Measurements from ENCODE around the gene STXBP5L.

Gene STXBP5L

DNA sequence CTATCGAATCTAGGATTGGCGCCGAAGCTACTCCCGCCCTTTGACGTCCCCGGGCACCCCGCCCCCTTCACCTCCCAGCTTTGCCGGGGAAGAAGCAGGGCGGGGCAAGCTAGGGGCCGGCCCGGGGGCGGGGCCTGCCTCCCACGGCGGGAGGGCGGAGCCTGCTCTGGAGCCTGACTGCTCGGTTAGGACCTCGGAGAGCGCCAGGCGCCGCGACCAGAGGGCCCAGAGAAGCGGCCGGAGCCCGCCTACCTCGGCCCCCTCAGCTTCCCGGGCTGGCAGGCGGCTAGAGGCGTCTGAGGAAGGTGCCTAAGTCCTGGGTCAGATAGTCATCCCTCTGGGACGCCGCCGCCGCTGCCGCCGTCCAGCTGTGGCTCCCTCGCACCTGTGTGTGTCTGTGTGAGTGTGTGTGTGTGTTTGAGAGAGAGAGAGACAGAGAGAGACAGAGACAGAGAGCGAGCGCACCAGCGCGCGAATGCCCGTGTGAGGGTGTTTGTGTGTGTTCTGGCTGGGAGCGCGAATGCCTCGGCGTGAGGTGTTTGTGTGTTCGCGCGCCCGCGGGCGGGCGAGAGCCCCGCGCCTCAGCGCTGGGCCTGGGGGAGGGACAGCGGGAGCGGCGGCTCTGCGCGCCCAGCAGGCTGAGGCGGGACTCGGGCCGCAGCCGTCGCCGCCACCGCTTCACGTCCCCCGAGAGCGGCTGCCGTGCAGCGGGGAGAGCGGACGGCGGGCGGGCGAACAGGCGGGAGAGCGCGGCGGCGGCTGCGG, at the start of gene STXBP5L:
Gene STXBP5L, plus strand, starts transcription at position 176 of the 765 bp plus-strand sequence. CDS start 1,374 bp downstream, outside the sequence.
- H3K27me3 ChIP-seq (replicated peaks; ENCODE audit: control insufficient read depth, insufficient read depth, low read length), result peaks cover 2% of the 10 kb centered on the region; the same call in 1 of the 2 replicates
- TF ChIP-seq, protein P1, sequence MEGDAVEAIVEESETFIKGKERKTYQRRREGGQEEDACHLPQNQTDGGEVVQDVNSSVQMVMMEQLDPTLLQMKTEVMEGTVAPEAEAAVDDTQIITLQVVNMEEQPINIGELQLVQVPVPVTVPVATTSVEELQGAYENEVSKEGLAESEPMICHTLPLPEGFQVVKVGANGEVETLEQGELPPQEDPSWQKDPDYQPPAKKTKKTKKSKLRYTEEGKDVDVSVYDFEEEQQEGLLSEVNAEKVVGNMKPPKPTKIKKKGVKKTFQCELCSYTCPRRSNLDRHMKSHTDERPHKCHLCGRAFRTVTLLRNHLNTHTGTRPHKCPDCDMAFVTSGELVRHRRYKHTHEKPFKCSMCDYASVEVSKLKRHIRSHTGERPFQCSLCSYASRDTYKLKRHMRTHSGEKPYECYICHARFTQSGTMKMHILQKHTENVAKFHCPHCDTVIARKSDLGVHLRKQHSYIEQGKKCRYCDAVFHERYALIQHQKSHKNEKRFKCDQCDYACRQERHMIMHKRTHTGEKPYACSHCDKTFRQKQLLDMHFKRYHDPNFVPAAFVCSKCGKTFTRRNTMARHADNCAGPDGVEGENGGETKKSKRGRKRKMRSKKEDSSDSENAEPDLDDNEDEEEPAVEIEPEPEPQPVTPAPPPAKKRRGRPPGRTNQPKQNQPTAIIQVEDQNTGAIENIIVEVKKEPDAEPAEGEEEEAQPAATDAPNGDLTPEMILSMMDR (IDR thresholded peaks at IDR 0.05; ENCODE audit: insufficient read depth, low read length, poor library complexity, severe bottlenecking), result no peak
- H3K36me3 ChIP-seq (ENCODE audit: control insufficient read depth, insufficient read depth, low read length), result no peaks in the 10 kb centered on the region

DNA sequence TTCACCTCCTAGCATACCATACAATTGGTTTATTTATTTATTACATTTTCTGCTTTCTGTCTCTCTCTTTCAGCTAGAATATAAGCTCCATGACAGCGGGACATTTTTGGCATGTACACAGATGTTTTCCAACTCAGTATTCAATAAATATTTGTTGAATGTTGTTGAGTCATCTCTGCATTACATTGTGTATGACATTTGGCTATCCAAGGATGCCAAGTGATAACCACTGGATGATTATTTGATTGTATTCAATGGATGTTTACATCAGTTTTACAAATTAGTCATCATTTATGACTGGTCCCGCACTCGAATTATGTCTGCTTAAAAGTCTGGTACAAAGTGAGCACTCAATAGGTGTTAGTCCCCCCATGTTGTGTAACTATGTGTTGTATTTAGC, 49.5 kb upstream of the STXBP5L start:
- Histone ChIP-seq H3K4me3 (replicated peaks; ENCODE audit: low read depth, low read length) (no peak overlapping the region), H3K36me3 (ENCODE audit: control insufficient read depth, insufficient read depth, low read length) (no peaks in the 10 kb centered on the region), H3K27me3 (replicated peaks; ENCODE audit: control insufficient read depth, insufficient read depth, low read length) (no peaks in the 10 kb centered on the region)
- DNase-seq (ENCODE audit: extremely low read depth, insufficient read length), result no peak
- TF ChIP-seq, protein P1 (IDR thresholded peaks at IDR 0.05; ENCODE audit: insufficient read depth, low read length, poor library complexity, severe bottlenecking), result no peak

More for the DNA sequence above, at the start of gene STXBP5L:
- DNase-seq (ENCODE audit: extremely low read depth, insufficient read length), result peak; percentile 74
- H3K4me3 ChIP-seq (replicated peaks; ENCODE audit: low read depth, low read length), result peak within 1 kb of the TSS; percentile 26

DNA sequence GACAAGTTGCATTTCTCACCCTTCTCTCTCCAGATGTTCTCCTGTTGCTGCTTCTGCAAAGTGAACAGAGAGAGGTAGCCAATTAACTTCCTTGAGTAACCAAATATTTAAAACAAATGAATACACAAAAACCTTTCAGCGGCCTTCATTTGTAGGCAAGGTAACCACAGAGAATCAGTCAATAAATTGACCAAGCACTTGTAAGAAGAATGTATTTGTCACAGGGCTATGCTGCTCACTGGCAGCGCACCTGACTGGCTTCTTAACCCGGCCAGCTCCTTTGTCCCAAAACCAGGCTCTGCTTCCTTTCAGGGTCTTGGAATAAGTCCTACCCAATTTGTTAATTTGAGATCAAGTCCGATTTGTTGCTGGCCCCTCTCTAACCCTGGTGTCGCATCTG, 43.5 kb upstream of the STXBP5L start:
- TF ChIP-seq, protein P1 (IDR thresholded peaks at IDR 0.05; ENCODE audit: insufficient read depth, low read length, poor library complexity, severe bottlenecking), result no peak
- no peak for DNase-seq (ENCODE audit: extremely low read depth, insufficient read length)
- Histone ChIP-seq H3K36me3 (ENCODE audit: control insufficient read depth, insufficient read depth, low read length) (no peaks in the 10 kb centered on the region), H3K4me3 (replicated peaks; ENCODE audit: low read depth, low read length) (no peak overlapping the region), H3K27me3 (replicated peaks; ENCODE audit: control insufficient read depth, insufficient read depth, low read length) (no peaks in the 10 kb centered on the region)

DNA sequence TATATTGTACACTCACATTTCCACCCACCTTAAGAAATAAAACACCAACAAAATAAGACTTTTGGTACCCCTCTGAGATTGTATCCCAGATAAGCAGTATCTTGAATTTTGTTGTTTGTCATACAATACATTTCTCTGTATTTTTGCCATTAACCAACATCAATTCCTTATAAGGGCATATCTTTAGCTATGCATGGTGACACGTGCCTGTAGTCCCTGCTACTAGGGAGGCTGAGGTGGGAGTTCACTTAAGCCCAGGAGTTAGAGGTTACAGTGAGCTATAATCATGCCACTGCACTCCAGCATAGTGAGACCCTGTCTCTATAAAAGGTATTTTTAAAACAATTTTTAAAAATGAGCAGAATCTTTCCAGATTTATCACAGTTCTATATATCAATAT, 32.5 kb upstream of the STXBP5L start:
- DNase-seq (ENCODE audit: extremely low read depth, insufficient read length), result no peak
- TF ChIP-seq, protein P1 (IDR thresholded peaks at IDR 0.05; ENCODE audit: insufficient read depth, low read length, poor library complexity, severe bottlenecking), result no peak
- H3K27me3 ChIP-seq (replicated peaks; ENCODE audit: control insufficient read depth, insufficient read depth, low read length), result no peaks in the 10 kb centered on the region
- no peaks in the 10 kb centered on the region for H3K36me3 ChIP-seq (ENCODE audit: control insufficient read depth, insufficient read depth, low read length)
- H3K4me3 ChIP-seq (replicated peaks; ENCODE audit: low read depth, low read length), result no peak overlapping the region

DNA sequence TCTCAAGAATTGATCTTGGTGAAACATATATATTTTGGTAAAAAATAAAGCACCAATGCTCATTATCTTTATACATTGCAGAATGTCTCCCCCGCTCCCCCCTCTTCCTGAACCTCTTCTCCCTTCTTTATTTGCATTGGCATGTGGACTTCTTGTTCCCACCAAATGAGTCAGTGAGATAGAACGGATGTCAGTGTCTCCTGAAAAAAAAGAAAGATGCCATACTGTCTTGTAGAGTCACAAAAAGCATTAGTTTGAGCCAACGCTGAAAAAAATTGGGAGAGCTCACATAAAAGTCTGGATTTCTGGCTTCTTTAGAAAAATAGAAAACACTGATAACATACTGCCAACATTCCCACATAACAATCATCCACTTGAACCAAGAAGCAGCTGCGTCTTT, 32.0 kb upstream of the STXBP5L start:
- Histone ChIP-seq H3K36me3 (ENCODE audit: control insufficient read depth, insufficient read depth, low read length) (no peaks in the 10 kb centered on the region), H3K4me3 (replicated peaks; ENCODE audit: low read depth, low read length) (no peak overlapping the region), H3K27me3 (replicated peaks; ENCODE audit: control insufficient read depth, insufficient read depth, low read length) (no peaks in the 10 kb centered on the region)
- no peak for DNase-seq (ENCODE audit: extremely low read depth, insufficient read length)
- TF ChIP-seq, protein P1 (IDR thresholded peaks at IDR 0.05; ENCODE audit: insufficient read depth, low read length, poor library complexity, severe bottlenecking), result no peak

Measured in GM06990 (cell line).